SK-N-SH treated with all-trans-retinoic acid at 6 μM for 48 hours (cell line): Measurements from ENCODE around the gene KLF3.

Experiments used
- ATAC-seq: fragments of 200-7000 bp; cut with Tn5 transposase; 3 replicates; pipeline ENCODE4 v1.9.1; 2020; ENCODE audit warnings: mild to moderate bottlenecking, moderate library complexity
- BACH2 ChIP-seq: fragments of 250-450 bp; sonication (Bioruptor Pico); IDR thresholded peaks from 2 replicates; pipeline ENCODE4 v1.9.0; 2021; ENCODE audit warnings: mild to moderate bottlenecking, borderline replicate concordance
- CREB5 ChIP-seq: fragments of 250-450 bp; sonication (Bioruptor Pico); IDR thresholded peaks from 2 replicates; pipeline ENCODE4 v1.5.1; 2020; ENCODE audit warnings: low read depth, mild to moderate bottlenecking, moderate library complexity
- CSDC2 ChIP-seq: fragments of 250-450 bp; sonication (Bioruptor Pico); IDR thresholded peaks from 2 replicates; pipeline ENCODE4 v1.5.0; 2020; ENCODE audit warnings: mild to moderate bottlenecking, moderate library complexity
- CSRNP3 ChIP-seq: fragments of 250-450 bp; sonication (Bioruptor Pico); IDR thresholded peaks from 2 replicates; pipeline ENCODE4 v1.5.1; 2021; ENCODE audit warnings: mild to moderate bottlenecking, moderate library complexity
- ESRRG ChIP-seq: fragments of 250-450 bp; sonication (Bioruptor Pico); IDR thresholded peaks from 2 replicates; pipeline ENCODE4 v1.6.1; 2021; ENCODE audit warnings: mild to moderate bottlenecking
- GLIS3 ChIP-seq: fragments of 250-450 bp; sonication (Bioruptor Pico); IDR thresholded peaks from 2 replicates; pipeline ENCODE4 v1.5.0; 2020; ENCODE audit warnings: mild to moderate bottlenecking, moderate library complexity
- ISL1 ChIP-seq: fragments of 250-450 bp; sonication (Bioruptor Pico); IDR thresholded peaks from 2 replicates; pipeline ENCODE4 v2.1.2; 2022; ENCODE audit warnings: mild to moderate bottlenecking, moderate library complexity
- OSR1 ChIP-seq: fragments of 250-450 bp; sonication (Bioruptor Pico); IDR thresholded peaks from 2 replicates; pipeline ENCODE4 v1.8.0; 2022; ENCODE audit warnings: moderate library complexity, mild to moderate bottlenecking, inconsistent platforms
- PATZ1 ChIP-seq: fragments of 250-450 bp; sonication (Bioruptor Pico); IDR thresholded peaks from 2 replicates; pipeline ENCODE4 v1.8.0; 2020; ENCODE audit warnings: mild to moderate bottlenecking, moderate library complexity, borderline replicate concordance
- POU6F1 ChIP-seq: fragments of 250-450 bp; sonication (Bioruptor Pico); IDR thresholded peaks from 2 replicates; pipeline ENCODE4 v1.8.0; 2021; ENCODE audit warnings: low read depth, mild to moderate bottlenecking, moderate library complexity, borderline replicate concordance
- PPARA ChIP-seq: fragments of 250-450 bp; sonication (Bioruptor Pico); IDR thresholded peaks from 2 replicates; pipeline ENCODE4 v1.5.0; 2020; ENCODE audit warnings: mild to moderate bottlenecking, borderline replicate concordance
- RARB ChIP-seq: fragments of 250-450 bp; sonication (Bioruptor Pico); IDR thresholded peaks from 2 replicates; pipeline ENCODE4 v1.8.0; 2021; ENCODE audit warnings: mild to moderate bottlenecking, moderate library complexity
- SNAI2 ChIP-seq: fragments of 250-450 bp; sonication (Bioruptor Pico); IDR thresholded peaks from 2 replicates; pipeline ENCODE4 v1.5.0; 2020; ENCODE audit warnings: mild to moderate bottlenecking, moderate library complexity
- TOX ChIP-seq: fragments of 250-450 bp; sonication (Bioruptor Pico); IDR thresholded peaks from 2 replicates; pipeline ENCODE4 v1.8.0; 2021; ENCODE audit warnings: mild to moderate bottlenecking, moderate library complexity, borderline replicate concordance
- TSHZ2 ChIP-seq: fragments of 250-450 bp; sonication (Bioruptor Pico); IDR thresholded peaks from 2 replicates; pipeline ENCODE4 v1.5.0; 2020; ENCODE audit warnings: mild to moderate bottlenecking, moderate library complexity
- ZC3H10 ChIP-seq: fragments of 250-450 bp; sonication (Bioruptor Pico); IDR thresholded peaks from 2 replicates; pipeline ENCODE4 v1.5.1; 2021; ENCODE audit warnings: mild to moderate bottlenecking, moderate library complexity
- ZFP3 ChIP-seq: fragments of 250-450 bp; sonication (Bioruptor Pico); IDR thresholded peaks from 2 replicates; pipeline ENCODE4 v1.5.0; 2020; ENCODE audit warnings: mild to moderate bottlenecking, moderate library complexity
- ZNF565 ChIP-seq: fragments of 450-650 bp; formaldehyde crosslinking; conservative IDR thresholded peaks from 2 replicates; pipeline ENCODE4 v1.5.0; 2020; ENCODE audit warnings: low read depth, mild to moderate bottlenecking, moderate library complexity
- ZNF70 ChIP-seq: fragments of 450-650 bp; formaldehyde crosslinking; IDR thresholded peaks from 2 replicates; pipeline ENCODE4 v1.5.0; 2020; ENCODE audit warnings: mild to moderate bottlenecking, moderate library complexity
- ZNF8 ChIP-seq: fragments of 450-650 bp; formaldehyde crosslinking; IDR thresholded peaks from 2 replicates; pipeline ENCODE4 v1.5.0; 2020; ENCODE audit warnings: mild to moderate bottlenecking, moderate library complexity

KLF3 gene

GRCh38 chr4:38723114-38723513 is 59.1 kb downstream of the KLF3 start:
- no peak for TF ChIP-seq CSRNP3 (CRISPR knock-in tag)
- no peak for TF ChIP-seq RARB (CRISPR knock-in tag)
- TF ChIP-seq ZNF565 (CRISPR knock-in tag) = no peak
- no peak for TF ChIP-seq TSHZ2 (CRISPR knock-in tag)
- TF ChIP-seq OSR1 (CRISPR knock-in tag) = no peak
- TF ChIP-seq POU6F1 = no peak
- no peak for TF ChIP-seq ZFP3 (CRISPR knock-in tag)
- no peak for TF ChIP-seq TOX (CRISPR knock-in tag)
- no peak for TF ChIP-seq ZNF8
- no peak for TF ChIP-seq PPARA (CRISPR knock-in tag)
- TF ChIP-seq ZC3H10 (CRISPR knock-in tag) = no peak
- TF ChIP-seq BACH2 = no peak
- TF ChIP-seq ZNF70 (CRISPR knock-in tag) = no peak
- no peak for TF ChIP-seq CSDC2 (CRISPR knock-in tag)
- TF ChIP-seq, all 23 proteins: peak for 0
- ATAC-seq = no peak

- ATAC-seq = no peak; the same call in 2 of the 3 replicates
- TF ChIP-seq ZC3H10 (CRISPR knock-in tag) (no peak), POU6F1 (no peak), PPARA (CRISPR knock-in tag) (no peak), ZNF565 (CRISPR knock-in tag) (no peak), ISL1 (CRISPR knock-in tag) (no peak), ZNF70 (CRISPR knock-in tag) (no peak)
Measured at GRCh38 chr4:38723726-38724474, 59.9 kb downstream of the KLF3 start.

- ATAC-seq = no peak
- TF ChIP-seq PPARA (CRISPR knock-in tag) (no peak), PATZ1 (CRISPR knock-in tag) (no peak), SNAI2 (CRISPR knock-in tag) (no peak), TOX (CRISPR knock-in tag) (no peak), BACH2 (no peak), POU6F1 (no peak), TSHZ2 (CRISPR knock-in tag) (no peak), CSDC2 (CRISPR knock-in tag) (no peak), RARB (CRISPR knock-in tag) (no peak), ZNF565 (CRISPR knock-in tag) (no peak), GLIS3 (no peak), CREB5 (CRISPR knock-in tag) (no peak), ESRRG (no peak), OSR1 (CRISPR knock-in tag) (no peak), ISL1 (CRISPR knock-in tag) (no peak), ZC3H10 (CRISPR knock-in tag) (no peak)
Measured at GRCh38 chr4:38724475-38724808, 60.4 kb downstream of the KLF3 start.
